SK-MEL-5 (cell line): ENCODE measurements around the gene RBMS1. TPM values are rescaled to one million over a fixed set of nuclear protein-coding genes. Genes with fewer than 3 reads are reported as not detected.
"Not testable (repeated sequence)": the region's sequence is repeated elsewhere in the genome, so short reads cannot be mapped to it uniquely, and the experiment has no call there.

Source experiments
- DNase-seq: peaks from one replicate; pipeline ENCODE4 v3.0.0-alpha.2; 2016; ENCODE audit warnings: low read depth, low spot score
- in situ Hi-C: cut with HindIII; loops from 2 replicates; pipeline ENCODE4 v1.10.0; 2016; ENCODE audit warnings: low sequenced_read_pairs, high pct_unique_total_duplicates, low pct_unique_long_range_greater_than_20kb
- total RNA-seq: library from RNA; depleted of rRNA; stranded (reverse); fragments of >200 nt; shearing (Covaris generic); gene quantifications from 2 replicates; pipeline ENCODE4 v1.2.3, GENCODE V29; 2014

The RBMS1 gene
- total RNA-seq, 1 experiment from 2014 or later, result 56.8 TPM

DNA sequence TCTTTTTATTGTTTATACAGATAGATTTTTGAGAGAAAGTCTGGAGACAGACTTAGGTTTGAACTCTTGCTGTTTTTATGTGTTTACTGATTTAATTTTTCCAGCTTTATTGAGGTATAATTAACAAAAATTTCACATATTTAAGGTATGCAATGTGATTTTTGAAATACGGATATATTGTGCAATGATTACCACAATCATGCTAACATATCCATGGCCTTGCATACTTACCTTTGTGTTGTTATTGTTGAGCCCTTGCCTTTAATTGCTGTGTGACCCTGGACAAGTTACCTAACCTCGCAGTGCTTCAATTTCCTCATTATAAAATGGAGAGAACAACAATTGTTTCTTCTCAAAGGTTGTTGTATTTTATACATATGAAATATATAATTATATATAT lies 13.9 kb upstream of the RBMS1 start:
- DNase-seq, result no peak
- in situ Hi-C loops, result no loop called here

- DNase-seq, result no peak
- in situ Hi-C loops, result no loop called here
Observed at GRCh38 chr2:160507046-160507407, 13.4 kb upstream of the RBMS1 start.

DNA sequence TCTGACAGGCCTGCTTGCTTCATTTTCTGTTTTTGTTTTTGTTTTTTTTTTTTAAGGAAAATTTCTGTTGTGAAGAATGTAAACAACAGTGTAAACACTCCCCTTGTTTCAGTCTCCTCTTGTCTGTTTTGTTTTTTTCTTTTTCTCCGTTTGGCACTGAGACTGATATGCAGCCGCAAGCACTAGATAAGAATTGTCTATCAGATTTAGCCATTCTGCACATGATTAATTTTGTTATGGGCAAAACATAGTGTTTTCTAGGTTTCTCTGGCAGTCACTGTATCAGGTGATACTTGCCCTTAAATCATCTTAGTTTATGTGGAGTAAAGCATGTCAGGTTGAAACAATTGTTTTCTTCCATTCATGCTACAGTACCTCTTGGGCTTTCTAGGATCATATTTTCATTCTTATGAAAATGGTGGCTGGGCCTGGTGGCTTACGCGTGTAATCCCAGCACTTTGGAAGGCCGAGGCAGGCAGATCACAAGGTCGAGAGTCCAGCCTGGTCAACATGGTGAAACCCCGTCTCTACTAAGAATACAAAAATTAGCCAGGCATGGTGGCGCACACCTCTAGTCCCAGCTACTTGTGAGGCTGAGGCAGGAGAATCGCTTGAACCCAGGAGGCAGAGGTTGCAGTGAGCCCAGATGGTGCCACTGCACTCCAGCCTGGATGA lies 12.9 kb upstream of the RBMS1 start:
- in situ Hi-C loops, result no loop called here
- DNase-seq, result no peak

- in situ Hi-C loops, result no loop called here
- DNase-seq, result no peak
Observed at GRCh38 chr2:160505256-160505655, 11.6 kb upstream of the RBMS1 start.

- no peak for DNase-seq
- in situ Hi-C loops, result no loop called here
Observed at GRCh38 chr2:160502478-160502877, 8.9 kb upstream of the RBMS1 start.

- no peak for DNase-seq
- in situ Hi-C loops, result no loop called here
Observed at GRCh38 chr2:160501370-160501769, 7.8 kb upstream of the RBMS1 start.

DNA sequence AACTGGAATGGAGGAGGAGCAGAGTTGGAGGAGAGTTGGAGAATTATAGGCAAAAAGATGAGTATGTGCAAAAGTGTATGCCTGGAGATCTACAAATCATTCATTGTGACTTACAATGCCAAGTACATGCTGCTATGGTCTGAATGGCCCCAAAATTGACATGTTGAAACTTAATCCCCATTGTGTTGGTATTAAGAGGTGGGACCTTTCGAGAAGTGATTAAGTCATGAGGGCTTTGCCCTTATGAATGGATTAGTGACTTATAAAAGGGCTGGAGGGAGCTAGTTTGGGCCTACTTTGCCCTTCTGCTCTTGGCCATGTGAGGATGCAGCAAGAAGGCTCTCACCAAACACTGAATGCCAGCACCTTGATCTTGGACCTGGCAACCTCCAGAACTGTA lies 6.3 kb upstream of the RBMS1 start:
- no peak for DNase-seq
- in situ Hi-C loops, result no loop called here

GRCh38 chr2:160498137-160498536 lies 4.5 kb upstream of the RBMS1 start:
- in situ Hi-C loops, result no loop called here

GRCh38 chr2:160494201-160494644 lies 616 bp upstream of the RBMS1 start:
- in situ Hi-C loops, result no loop called here
- peak; percentile 32 for DNase-seq

More at GRCh38 chr2:160498137-160498536, 4.5 kb upstream of the RBMS1 start:
- no peak for DNase-seq

DNA sequence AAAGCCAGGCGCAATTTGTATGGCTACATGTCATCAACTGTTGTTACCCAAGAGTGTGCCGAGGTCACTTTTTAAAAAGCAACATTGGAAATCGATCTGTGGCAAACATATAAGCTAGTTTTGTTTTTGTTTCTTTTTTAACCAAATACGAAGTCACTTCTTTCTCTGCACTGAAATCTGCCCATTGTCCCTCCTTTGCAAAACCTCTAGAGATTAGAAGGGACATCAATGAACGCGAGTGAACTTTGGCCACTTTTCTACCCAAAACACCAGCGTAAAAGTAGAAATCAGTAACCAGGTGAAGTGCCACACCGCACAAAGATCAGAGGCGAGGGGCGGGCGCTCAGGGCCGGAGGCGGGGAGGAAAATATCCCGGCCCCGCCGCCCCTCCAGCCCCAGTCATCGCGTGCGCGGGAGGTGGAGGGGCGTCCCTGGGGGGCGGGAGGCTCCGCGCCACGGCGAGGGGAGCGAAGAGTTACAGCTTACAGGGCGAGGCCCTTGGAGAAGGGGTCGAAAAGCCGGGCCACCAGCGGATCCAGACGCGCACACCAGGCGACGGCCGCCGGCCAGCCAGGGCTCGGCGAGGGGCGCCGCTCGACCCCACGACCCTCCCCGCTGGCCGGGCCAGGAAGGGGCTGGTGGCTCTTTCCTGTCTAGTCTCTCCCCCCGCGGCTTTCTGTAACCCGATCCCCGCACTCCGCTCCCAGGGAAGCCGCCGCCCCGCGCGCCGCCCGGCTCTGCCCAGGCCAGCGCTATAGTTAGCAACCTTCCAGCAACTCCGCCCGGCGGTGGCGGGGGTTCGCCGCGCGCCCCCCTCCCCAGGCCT lies 993 bp downstream of the RBMS1 start:
- in situ Hi-C loops, result no loop called here

DNA sequence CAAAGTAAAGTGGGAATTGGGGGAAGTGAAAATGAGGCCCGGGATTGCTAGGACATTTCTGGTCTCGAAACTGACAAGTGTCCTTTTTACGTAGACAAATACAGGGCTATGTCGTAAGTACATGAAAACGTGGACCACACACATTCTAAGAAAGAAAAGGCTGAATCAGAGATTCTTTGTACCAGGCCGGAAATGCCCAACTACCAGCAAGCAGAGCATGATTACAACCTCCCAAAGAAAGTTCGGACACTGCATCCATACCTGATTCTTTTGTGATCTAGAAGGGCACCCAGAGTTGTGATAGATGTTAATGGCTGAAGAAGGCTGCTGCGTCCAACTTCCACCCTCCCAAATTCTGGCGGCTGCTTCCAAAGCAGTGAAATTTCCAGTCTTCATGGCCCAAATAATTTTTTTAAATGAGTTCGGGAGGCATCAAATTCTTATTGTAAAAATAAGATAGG lies 1.7 kb downstream of the RBMS1 start:
- in situ Hi-C loops, result no loop called here

More for the DNA sequence above, 993 bp downstream of the RBMS1 start:
- peak; percentile 45 for DNase-seq

DNA sequence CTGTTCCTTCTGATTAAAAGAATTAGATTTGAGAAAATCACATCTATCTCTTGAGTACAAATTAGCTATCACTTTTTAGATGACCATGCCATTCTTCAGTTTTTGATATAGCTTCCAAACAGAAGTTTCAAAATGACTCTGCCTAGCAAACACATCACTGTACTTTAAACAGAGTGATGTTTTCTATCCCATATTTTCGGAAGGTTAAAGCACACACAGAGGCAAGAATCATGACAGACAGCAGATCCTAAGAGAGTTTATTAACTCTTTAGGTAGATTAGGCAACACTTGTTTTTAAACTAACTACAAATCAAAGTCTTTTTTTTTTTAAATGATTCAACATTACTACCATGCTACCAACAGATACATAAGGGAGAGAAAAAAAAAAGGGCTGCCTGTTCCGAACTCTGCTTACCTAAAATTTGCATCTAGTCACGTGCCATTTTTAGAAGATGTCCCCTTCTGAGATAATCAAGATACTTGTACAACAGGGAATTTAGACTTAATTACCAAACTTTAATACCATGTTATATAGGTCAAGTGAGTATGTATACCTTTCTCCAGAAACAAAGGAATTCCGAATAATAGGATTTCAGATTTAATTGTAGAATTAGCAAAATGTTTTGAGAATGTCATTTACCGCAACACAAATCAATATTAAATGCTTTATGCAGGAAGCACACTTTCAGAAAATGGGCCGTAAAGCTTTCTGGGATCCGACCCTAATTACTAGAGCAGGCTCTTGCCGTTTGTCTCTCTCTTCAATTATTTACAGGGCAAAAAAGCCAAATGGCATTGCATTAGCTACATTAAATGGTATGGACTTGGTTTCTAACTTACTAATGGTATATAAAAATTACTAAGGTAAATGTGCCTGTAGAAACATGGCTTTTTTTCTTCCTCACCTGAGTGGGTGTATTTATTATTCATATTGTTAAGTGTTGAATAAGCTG lies 2.6 kb downstream of the RBMS1 start:
- no peak for DNase-seq
- in situ Hi-C loops, result no loop called here

More for the DNA sequence above, 1.7 kb downstream of the RBMS1 start:
- peak; percentile 59 for DNase-seq

DNA sequence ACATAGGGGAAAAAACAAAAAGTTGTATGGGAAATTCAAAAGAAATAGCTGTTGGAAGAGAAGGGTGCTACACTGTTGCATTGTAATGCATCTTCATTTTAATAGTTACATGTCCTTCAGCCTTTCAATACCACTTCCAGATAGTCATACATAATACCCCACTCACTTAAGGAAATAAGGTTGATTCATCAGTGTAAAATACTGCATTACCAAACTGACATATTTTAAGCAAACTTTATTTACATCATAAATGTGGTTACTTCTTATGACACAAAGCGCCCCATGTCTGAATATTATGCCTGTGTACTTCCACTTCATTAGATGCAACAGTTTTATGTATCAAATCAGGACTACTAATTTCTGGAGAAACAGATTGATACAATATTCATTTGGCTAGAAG lies 4.5 kb downstream of the RBMS1 start:
- in situ Hi-C loops, result no loop called here
- DNase-seq, result no peak

GRCh38 chr2:160488289-160488688 lies 5.3 kb downstream of the RBMS1 start:
- in situ Hi-C loops, result not testable (repeated sequence)

DNA sequence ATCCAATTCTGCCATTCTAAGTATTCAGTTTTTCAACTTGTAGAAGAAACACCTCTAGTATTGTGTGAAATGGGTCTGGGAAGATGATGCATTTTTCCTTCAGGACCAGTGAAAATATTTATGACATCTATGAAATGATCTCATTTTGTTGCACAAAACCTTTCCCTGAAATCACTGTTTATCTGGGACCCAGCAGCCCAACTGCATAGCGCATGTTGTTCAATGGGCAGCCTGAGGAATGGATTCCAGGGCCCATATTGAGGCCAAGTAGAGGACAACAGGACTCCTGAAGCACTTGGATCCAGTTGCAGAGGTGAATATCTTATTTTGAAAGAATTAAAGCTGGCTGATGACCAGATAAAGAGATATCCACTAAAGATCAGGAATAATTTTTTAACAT lies 7.3 kb downstream of the RBMS1 start:
- in situ Hi-C loops, result no loop called here
- no peak for DNase-seq

More at GRCh38 chr2:160488289-160488688, 5.3 kb downstream of the RBMS1 start:
- not testable (repeated sequence) for DNase-seq

DNA sequence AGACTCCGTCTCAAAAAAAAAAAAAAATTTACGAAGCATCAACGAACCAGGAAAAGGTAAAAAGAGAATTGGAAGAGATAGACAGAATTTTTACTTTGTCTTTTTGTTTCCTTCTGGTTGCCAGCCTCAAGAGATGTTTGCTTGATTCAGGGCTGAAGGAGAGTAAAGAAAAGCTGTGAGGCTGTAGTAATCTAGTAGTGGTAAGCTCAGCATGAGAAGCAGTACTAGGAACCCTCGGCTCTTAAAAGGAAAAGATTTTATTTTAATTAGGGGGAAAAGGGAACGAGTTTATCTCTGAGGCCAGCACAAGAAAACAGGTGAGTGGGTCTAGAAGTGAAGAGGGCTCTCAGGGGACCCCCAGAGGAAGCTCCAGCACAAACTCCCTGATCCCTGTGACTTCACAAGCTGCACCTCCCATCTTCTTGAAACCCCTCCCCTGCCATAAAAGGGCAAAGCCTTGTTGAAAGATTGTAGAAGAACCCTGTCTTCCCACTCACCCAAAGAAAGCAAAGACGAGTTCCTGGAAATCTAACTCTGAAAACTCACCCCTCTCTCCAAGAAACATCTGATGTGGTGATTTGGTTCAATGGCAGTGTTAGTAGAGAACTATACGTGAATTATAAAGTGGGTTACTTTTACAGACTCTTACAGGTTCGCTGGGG lies 8.6 kb downstream of the RBMS1 start:
- in situ Hi-C loops, result no loop called here

GRCh38 chr2:160482673-160483072 lies 10.9 kb downstream of the RBMS1 start:
- in situ Hi-C loops, result no loop called here

More for the DNA sequence above, 8.6 kb downstream of the RBMS1 start:
- DNase-seq, result no peak

More at GRCh38 chr2:160482673-160483072, 10.9 kb downstream of the RBMS1 start:
- no peak for DNase-seq
